SK-N-MC (cell line): ENCODE data around the gene ZNF638.

Experiments
- EZH2 ChIP-seq: fragments of 200-600 bp; sonication (generic); IDR thresholded peaks from one replicate; pipeline ENCODE4 v1.6.1; 2017; ENCODE audit warnings: antibody characterized with exemption
- POLR2AphosphoS5 ChIP-seq: IDR thresholded peaks from 2 replicates; pipeline ENCODE4 v1.6.1; 2012; ENCODE audit warnings: mild to moderate bottlenecking, low read depth, low read length, borderline replicate concordance

GRCh38 chr2:71422786-71423185, 91.2 kb downstream of the ZNF638 start:
- no peak for TF ChIP-seq POLR2AphosphoS5
- no peak for TF ChIP-seq EZH2
